Activated CD4-positive, alpha-beta T cell treated with anti-CD3 and anti-CD28 coated beads, Interleukin-2, amount 50 U/mL, for 1 hour (primary cell): ENCODE measurements around the gene OSBPL2.

ENCODE experiments used
- DNase-seq: peaks from one replicate; pipeline ENCODE4 v3.0.0-alpha.2; 2020

OSBPL2 gene

DNA sequence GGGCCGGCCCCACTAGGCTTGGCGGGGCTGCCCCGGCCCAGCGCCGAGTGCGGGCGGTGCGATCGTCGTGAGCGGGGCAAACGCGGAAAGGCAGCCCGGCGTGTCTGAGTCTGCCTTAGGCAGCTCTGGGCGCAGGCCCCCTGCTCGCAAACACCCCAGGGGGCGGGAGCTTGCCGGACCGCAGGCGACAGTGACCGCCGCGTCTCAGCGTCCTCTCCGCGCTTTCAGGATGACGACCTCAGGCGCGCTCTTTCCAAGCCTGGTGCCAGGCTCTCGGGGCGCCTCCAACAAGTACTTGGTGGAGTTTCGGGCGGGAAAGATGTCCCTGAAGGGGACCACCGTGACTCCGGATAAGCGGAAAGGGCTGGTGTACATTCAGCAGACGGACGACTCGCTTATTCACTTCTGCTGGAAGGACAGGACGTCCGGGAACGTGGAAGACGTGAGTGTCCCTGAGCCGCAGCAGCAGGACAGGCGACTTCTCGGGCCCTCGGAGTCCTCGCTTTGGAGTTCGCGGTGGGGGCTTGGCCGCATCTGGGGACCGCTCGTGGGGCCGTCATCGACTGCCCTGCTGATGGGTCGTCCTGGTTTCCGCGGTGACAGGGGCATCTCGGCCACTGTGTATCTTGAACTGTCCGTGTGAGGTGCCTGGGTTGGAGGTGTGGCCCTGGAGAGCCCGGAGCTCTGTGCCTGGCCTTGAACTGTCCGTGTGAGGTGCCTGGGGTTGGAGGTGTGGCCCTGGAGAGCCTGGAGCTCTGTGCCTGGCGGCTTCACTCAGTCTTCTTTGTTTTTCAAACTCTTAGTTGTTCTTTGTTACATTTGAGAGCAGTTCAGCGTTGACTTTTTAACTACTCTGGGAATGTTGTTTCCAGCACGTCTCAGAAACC, 65.3 kb downstream of the OSBPL2 start:
- no peak for DNase-seq

GRCh38 chr20:62304331-62305148, 66.2 kb downstream of the OSBPL2 start:
- no peak for DNase-seq

- no peak for DNase-seq
These were observed 66.9 kb downstream of the OSBPL2 start for GRCh38 chr20:62305149-62305764.

GRCh38 chr20:62305765-62306413, 67.6 kb downstream of the OSBPL2 start:
- no peak for DNase-seq

- DNase-seq: no peak
These were observed 68.3 kb downstream of the OSBPL2 start for GRCh38 chr20:62306414-62307187.

DNA sequence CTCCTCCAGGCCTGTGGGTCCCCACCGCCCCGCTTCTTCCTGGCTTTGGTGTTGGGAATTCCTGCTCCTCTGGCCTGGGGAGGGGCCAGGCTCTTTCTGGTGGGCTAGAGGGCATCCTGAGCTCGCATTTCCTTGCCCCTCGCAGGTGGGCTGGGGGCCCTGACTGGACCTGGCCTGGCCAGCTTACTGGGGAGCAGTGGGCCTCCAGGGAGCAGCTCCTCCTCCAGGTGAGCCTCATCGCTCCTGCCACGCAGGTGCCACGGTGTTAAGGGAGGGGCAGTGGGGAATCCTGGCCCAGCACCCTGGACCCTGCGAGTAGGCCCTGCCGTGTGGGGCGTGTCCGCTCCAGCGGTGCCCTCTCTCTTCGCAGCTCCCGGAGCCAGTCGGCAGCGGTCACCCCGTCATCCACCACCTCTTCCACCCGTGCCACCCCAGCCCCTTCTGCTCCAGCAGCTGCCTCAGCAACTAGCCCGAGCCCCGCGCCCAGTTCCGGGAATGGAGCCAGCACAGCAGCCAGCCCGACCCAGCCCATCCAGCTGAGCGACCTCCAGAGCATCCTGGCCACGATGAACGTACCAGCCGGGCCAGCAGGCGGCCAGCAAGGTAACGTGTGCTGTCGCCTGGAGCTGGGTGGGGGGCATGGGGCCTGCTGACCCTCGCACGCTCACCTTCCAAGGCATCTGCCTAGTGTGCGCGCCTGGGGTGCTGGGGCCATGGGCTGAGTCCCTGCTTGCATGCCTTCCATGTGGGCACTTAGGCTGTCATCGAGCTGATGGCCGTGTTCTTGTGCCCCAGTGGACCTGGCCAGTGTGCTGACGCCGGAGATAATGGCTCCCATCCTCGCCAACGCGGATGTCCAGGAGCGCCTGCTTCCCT, 69.1 kb downstream of the OSBPL2 start:
- no peak for DNase-seq

DNA sequence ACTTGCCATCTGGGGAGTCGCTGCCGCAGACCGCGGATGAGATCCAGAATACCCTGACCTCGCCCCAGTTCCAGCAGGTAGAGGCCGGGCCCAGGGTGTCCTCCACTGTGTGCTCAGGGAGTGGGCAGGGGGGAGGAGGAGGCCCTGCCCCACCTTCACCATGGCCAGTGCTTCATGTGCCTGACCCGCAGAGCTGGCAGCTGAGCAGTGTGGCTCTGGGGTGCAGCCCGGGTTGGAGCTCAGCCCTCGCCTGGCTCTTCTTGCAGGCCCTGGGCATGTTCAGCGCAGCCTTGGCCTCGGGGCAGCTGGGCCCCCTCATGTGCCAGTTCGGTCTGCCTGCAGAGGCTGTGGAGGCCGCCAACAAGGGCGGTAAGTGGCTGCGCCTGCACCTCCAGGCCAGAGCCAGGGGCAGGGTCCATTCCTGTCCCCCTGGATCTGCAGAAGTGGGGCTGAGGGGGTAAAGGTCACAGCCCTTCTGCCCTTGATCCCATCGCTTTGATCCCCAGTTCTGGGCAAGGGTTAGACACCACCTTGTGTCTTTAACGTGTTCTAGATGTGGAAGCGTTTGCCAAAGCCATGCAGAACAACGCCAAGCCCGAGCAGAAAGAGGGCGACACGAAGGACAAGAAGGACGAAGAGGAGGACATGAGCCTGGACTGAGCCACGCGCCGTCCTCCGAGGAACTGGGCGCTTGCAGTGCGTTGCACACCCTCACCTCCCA, 69.9 kb downstream of the OSBPL2 start:
- DNase-seq: no peak

DNA sequence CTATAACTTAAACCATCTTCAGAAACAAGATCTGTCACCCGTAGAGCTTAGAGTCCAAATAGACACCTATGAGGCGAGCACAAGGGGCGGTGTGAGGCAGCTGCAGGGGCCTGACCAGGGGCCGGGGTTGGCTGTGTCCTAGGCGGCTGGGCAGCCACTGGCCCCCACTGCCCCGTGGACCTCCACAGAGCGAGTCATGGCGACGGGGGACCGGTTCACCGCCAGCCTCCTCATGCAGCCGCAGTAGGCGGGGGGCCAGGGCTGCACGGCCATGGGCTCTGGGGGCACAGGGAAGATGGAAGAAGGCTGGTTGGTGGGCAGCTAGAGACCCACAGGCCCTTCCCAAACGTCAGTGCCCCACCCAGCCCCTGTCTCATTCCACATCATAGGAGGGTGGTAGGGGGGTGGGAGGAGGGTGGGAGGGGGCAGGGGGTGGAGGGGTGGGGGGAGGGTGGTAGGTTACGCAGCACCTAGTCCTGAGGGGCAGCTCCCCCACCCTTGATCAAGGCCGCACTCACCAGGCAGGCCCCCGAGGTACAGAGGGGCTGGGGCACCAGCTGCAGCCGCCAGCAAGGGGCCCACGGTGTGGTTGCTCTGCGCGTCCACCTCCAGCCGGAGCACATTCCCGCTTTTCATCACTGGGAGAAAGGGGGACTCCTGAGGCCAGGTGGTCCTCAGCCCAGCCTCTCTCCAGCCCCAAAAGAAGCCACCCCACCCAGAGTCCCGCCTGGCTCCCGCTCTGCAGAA, 71.0 kb downstream of the OSBPL2 start:
- DNase-seq: no peak

GRCh38 chr20:62309947-62310756, 71.8 kb downstream of the OSBPL2 start:
- DNase-seq: no peak

- DNase-seq: no peak
These were observed 72.4 kb downstream of the OSBPL2 start for GRCh38 chr20:62310757-62311121.

DNA sequence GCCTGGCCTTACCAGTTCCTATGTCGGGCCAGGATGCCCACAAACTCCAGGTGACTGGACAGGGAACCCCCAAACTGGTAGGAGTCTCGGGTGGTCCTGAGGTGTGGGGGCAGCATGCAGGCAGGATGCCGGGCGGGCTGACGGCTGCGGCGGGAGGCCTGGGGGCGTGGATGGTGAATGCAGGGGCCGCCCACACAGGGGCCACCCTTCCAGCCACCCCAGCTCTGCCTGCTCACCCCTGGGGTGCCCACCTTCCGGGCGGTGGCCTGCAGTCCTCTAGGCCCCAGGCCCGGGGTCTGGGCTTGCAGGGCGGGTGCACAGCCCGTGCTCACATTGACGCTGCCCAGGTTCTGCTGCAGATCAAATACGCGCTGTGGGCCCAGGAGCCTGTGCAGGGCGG, 72.8 kb downstream of the OSBPL2 start:
- no peak for DNase-seq

DNA sequence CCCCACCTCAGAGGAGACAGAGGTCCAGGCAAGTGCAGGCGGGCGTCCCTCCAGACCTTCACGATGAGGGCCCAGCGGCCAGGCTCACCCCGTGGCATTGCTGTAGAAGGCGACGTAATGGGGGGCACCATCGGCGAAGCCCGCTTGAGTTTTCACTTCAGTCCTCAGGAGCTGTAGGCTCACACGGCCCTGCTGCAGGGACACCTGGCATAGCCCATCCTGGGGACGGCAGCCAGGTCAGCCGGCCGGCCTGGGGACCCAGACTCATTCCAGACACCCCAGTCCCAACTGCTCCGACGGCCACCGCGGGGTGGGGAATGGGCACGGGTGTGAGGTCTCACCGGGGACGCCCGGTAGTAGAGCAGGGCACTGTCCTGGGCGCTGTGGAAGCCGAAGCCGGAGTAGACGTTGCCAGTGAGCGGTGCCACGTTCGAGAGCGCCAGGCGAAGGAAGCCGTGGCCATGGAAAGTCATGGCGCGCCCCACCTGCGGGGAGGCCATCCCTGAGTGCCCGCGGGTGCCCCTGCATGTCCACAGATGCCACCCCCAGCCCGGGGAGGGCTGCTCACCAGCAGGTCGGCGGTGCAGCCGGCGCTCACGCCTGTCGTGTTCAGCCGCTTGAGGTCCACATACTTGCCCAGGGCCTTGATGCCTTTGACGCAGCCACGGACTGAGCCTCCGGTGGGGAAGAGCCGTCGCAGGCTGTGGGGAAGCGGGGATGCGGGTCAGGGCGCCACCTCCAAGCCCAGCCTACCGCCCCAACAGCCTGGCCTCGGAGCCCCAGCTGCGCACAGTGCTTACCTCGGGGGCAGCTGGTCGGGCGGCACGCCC, 73.7 kb downstream of the OSBPL2 start:
- no peak for DNase-seq

DNA sequence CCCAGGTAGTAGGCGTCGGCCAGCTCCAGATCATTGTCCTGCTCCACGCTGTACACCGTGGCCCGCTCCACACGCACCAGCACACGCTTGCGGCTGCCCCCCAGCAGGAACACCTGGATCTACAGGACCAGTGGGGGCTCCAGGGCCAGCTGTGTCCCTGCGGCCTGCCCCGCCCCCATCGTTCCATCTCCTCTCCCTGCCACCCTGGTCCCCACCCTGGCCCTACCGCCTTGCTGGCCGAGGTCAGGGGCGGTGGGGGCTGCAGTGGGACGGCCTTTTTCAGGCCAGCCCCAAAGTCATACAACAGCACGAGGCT, 74.3 kb downstream of the OSBPL2 start:
- no peak for DNase-seq

DNA sequence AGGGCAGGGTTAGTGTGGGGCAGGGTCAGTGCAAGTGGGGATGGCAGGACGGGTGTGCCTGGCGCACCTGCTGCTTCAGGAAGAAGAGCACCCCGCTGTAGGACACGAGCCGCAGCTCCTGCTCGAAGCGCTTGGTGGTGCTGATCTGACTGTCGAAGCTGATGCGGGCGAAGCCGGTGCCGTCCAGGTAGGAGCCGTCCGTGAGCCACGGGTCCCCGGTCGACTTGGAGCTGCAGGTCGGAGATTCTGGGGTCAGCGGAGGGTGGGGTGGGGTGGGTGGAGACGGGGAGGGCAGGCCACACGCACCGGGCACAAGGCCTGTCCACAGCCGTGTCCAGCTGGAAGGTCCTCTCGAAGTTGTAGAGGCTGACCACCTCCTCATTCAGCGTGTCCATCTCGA, 74.7 kb downstream of the OSBPL2 start:
- DNase-seq: no peak

GRCh38 chr20:62313460-62314338, 75.4 kb downstream of the OSBPL2 start:
- DNase-seq: no peak

DNA sequence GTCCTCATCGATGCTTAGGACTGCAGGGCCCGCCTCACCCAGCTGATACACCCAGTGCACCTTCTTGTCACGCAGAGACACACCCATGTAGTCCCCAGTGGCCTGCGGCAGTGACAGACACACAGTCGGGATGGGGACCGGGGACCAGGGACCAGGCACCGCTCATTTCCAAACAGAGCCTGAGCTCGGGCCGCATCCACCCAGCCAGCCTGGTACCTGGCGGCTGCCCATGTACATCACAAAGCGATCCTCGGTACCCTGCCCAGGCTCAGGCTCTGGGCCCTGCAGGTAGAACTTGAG, 76.0 kb downstream of the OSBPL2 start:
- no peak for DNase-seq

DNA sequence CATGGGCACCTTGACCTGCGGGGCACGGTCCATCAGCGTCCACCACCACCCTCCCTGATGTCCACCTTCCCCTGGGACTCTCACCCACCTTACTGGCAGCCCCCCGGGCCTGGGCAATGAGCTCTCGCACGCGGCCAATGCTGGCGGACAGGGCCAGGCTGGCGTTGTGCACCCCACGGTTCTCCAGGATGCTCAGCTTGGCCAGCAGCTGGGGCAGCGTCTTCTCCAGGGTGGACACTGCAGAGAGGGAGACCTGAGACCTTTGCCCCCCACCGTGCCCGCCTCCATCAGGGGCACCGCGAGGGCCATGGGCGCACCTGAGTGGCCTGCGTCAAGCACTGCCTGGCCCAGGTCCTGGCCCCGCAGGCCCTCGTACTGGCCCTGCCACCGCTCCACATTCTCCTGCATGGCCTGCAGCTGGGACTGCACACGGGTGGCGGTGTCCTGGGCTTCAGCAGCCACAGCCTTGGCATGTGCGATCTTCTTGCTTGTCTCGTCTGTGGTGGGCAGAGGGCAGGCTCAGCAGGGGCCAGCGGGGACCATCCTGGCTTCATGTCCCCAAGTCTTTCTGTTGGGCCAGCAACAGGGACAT, 76.5 kb downstream of the OSBPL2 start:
- DNase-seq: no peak
